PC-9 (cell line): Measurements from ENCODE around the gene ARHGEF6.

ENCODE experiments used
- EZH2 ChIP-seq: fragments of 200-600 bp; sonication (generic); IDR thresholded peaks from 2 replicates; pipeline ENCODE4 v1.8.0; 2017; ENCODE audit warnings: antibody characterized with exemption, low read depth
- TF ChIP-seq, protein P1 (sequence below): fragments of 200-600 bp; sonication (generic); conservative IDR thresholded peaks from 2 replicates; pipeline ENCODE4 v1.6.1; 2017; ENCODE audit warnings: mixed run types, antibody characterized with exemption, mild to moderate bottlenecking, moderate library complexity

DNA sequence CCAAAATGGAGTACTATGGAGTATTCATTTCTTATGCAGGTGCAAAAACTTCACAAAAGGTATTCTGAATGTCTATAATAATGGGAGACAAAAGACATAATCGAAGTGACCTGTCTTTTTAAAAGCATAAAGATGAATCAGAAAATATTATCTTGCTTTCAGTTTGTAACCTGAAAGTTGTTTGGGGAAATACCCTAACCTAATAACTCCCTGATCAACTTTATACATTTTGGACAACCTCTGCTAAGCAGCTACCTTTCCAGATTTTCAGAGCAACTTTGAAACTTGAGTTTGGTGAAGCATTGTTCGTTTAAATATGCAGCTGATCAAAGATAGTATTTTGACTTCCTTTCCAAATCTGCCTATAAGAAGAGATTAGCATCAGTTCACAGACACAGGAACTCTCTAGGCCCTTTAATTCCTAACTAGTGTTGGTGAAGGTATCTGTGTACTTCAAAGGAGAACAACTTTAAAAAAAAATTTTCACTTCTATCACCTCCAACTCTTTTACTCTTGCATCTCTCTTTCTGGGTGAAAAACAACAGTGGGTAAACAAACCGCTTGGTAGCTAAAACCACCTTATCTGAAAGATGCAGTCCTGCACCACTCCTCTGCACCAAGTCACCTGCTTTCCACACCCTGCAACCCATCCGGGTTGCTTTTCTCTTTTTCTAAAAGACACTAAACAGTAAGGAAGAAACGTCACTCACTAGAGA is 106.3 kb downstream of the ARHGEF6 start:
- TF ChIP-seq, protein P1, sequence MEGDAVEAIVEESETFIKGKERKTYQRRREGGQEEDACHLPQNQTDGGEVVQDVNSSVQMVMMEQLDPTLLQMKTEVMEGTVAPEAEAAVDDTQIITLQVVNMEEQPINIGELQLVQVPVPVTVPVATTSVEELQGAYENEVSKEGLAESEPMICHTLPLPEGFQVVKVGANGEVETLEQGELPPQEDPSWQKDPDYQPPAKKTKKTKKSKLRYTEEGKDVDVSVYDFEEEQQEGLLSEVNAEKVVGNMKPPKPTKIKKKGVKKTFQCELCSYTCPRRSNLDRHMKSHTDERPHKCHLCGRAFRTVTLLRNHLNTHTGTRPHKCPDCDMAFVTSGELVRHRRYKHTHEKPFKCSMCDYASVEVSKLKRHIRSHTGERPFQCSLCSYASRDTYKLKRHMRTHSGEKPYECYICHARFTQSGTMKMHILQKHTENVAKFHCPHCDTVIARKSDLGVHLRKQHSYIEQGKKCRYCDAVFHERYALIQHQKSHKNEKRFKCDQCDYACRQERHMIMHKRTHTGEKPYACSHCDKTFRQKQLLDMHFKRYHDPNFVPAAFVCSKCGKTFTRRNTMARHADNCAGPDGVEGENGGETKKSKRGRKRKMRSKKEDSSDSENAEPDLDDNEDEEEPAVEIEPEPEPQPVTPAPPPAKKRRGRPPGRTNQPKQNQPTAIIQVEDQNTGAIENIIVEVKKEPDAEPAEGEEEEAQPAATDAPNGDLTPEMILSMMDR, result no peak
- no peak for TF ChIP-seq EZH2
